ENCODE results near the gene ALDH3B1.

The ALDH3B1 gene

DNA sequence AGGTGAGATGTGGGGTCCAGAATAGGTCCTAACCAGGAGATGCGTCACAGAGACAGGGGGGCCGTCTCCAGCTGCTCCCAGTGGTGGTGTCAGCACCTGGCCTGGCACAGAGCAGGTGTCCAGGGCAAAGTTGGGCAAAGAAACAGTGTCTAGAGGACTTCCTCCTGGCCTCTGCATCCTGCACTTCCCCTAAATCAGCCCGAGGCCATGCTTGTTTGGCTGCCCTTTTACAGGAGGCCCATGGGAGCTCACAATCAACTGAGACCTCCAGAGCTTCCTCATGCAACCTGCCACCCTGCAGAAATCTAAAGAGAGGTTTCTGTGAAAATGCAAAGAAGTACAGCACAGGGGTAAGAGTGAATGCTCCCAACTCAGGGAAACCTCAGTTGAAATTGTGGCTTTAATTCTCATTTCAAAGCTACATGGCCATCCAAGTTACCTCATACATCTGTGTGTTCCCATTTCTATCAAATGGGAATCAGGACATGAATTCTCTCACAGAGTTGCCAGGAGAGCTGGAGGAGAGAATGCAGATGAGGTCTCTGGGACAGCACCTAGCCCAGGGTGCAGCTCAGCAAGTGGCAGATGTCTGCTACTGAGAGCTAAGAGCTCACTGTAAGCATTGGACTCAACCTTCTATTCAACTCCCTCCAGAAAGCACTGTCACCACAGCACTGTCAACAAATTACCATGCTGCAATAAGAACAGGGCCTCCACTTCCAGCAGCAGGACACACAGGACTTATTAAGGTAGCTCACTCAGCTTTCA, 61.3 kb downstream of the ALDH3B1 start:
- DNase-seq (ENCODE audit: low read depth): no peak

- no peak for DNase-seq (ENCODE audit: low read depth)
Measured at GRCh38 chr11:68074584-68075352, 64.6 kb downstream of the ALDH3B1 start.

DNA sequence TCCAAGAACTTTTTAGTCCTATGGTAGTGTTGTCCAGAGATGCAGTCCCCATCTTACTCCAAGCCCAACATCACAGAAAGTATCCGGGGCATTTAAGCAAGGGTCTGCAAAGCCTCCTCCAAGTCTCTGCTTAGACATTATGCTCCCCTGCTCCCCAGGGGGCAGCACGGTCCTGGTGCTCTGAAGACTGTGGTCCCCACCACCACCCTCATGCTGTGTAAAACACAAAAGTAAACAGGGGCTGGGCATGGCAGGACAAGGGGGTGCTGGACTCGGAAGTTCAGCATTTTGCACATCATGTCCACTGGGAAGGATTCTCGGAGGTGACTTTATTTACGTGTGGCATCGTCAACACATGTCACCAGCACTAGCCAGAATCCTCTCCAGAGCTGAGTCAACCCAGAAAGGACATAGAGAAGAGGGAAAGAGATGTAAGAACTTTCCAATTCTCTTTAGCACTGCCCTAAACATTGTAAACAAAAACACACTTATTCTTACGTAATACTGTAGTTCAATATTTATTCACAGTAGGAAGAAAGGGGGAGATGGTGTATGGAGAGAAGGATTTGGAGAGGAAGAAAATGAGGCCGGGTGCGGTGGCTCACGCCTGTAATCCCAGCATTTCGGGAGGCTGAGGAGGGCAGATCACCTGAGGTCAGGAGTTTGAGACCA, 66.4 kb downstream of the ALDH3B1 start:
- DNase-seq (ENCODE audit: low read depth): no peak

GRCh38 chr11:68077617-68078582, 67.8 kb downstream of the ALDH3B1 start:
- no peak for DNase-seq (ENCODE audit: low read depth)
